Osteocyte (in vitro differentiated cells): ENCODE results near the gene ASCL2. TPM values are rescaled to one million over a fixed set of nuclear protein-coding genes. Genes with fewer than 3 reads are reported as not detected.

Source experiments
- DNase-seq: peaks from one replicate; pipeline ENCODE4 v3.0.0; 2021; ENCODE audit warnings: mixed read lengths; ENCODE audit not compliant: unreplicated experiment; ENCODE audit errors: extremely low spot score
- H3K27ac Mint-ChIP-seq: one replicate; pipeline ENCODE4 v1.8.0; 2021; ENCODE audit warnings: mild to moderate bottlenecking, mixed read lengths; ENCODE audit not compliant: unreplicated experiment
- H3K27me3 Mint-ChIP-seq: one replicate; pipeline ENCODE4 v1.8.0; 2021; ENCODE audit warnings: mixed read lengths; ENCODE audit not compliant: unreplicated experiment
- H3K36me3 Mint-ChIP-seq: one replicate; pipeline ENCODE4 v1.8.0; 2021; ENCODE audit warnings: mixed read lengths; ENCODE audit not compliant: unreplicated experiment
- H3K4me1 Mint-ChIP-seq: one replicate; pipeline ENCODE4 v1.8.0; 2021; ENCODE audit warnings: mixed read lengths; ENCODE audit not compliant: unreplicated experiment
- H3K4me3 Mint-ChIP-seq: one replicate; pipeline ENCODE4 v1.8.0; 2021; ENCODE audit warnings: mild to moderate bottlenecking, moderate library complexity, mixed read lengths; ENCODE audit not compliant: unreplicated experiment
- H3K9me3 Mint-ChIP-seq: one replicate; pipeline ENCODE4 v1.8.0; 2021; ENCODE audit warnings: mixed read lengths; ENCODE audit not compliant: unreplicated experiment
- total RNA-seq: library from RNA; stranded (reverse); gene quantifications from 2 replicates; pipeline ENCODE4 v1.2.1, GENCODE V29; 2021
- TF ChIP-seq, protein P1 (sequence below): fragments of 200-600 bp; sonication (generic); IDR thresholded peaks from 2 replicates; pipeline ENCODE4 v1.5.0; 2021; ENCODE audit warnings: antibody characterized with exemption, mild to moderate bottlenecking, moderate library complexity

The ASCL2 gene
- total RNA-seq, 1 donor from 2014 or later: not detected

DNA sequence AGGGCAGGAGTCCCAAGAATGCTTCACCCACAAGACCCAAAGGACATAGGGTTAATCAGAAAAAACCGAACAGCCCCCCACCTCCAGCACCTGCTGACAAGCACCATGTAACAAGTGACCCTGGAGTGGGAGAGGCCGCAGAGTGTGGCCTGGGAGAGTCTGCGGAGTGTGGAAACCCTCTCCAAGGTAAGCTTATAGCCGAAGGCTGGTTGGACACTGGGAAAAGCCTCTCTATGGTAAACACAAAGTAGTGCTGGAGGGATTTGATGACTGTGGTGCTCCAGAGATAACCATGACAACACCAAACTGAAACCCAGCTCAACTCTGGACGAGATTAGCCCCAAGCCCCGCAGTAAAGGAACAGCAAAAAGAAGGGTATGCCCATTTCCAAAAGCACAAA, 19.2 kb downstream of the ASCL2 start:
- DNase-seq: no peak
- Mint-ChIP-seq H3K27me3 (peaks cover 44% of the 10 kb centered on the region), H3K4me3 (no peak overlapping the region)

DNA sequence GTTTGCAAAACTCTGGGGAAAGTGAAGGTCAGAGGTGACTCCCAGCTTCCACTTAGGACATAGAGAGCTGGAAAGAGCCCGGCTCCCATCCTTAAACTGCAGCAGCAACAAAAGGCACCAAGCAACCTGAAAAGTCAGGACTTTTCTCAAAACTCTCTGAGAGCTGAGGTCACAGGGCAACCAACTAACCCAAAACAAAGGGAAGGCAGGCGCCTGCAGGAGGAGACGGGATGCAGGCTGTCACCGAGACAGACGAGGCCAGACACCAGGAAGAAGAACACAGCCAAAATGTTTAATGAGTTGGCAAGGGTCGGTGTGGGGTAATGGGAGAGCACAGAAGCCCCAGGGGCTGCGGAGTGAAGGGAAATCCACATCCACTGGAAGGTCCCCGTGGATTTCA, 19.9 kb downstream of the ASCL2 start:
- H3K27me3 Mint-ChIP-seq: peaks cover 50% of the 10 kb centered on the region
- DNase-seq: no peak
- no peaks in the 10 kb centered on the region for H3K9me3 Mint-ChIP-seq
- no peaks in the 10 kb centered on the region for H3K4me1 Mint-ChIP-seq
- H3K4me3 Mint-ChIP-seq: no peak overlapping the region
- H3K36me3 Mint-ChIP-seq: no peaks in the 10 kb centered on the region
- TF ChIP-seq, protein P1, sequence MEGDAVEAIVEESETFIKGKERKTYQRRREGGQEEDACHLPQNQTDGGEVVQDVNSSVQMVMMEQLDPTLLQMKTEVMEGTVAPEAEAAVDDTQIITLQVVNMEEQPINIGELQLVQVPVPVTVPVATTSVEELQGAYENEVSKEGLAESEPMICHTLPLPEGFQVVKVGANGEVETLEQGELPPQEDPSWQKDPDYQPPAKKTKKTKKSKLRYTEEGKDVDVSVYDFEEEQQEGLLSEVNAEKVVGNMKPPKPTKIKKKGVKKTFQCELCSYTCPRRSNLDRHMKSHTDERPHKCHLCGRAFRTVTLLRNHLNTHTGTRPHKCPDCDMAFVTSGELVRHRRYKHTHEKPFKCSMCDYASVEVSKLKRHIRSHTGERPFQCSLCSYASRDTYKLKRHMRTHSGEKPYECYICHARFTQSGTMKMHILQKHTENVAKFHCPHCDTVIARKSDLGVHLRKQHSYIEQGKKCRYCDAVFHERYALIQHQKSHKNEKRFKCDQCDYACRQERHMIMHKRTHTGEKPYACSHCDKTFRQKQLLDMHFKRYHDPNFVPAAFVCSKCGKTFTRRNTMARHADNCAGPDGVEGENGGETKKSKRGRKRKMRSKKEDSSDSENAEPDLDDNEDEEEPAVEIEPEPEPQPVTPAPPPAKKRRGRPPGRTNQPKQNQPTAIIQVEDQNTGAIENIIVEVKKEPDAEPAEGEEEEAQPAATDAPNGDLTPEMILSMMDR: no peak
- H3K27ac Mint-ChIP-seq: no peak overlapping the region

More for the DNA sequence above, 19.2 kb downstream of the ASCL2 start:
- TF ChIP-seq, protein P1: no peak
- Mint-ChIP-seq H3K9me3 (no peaks in the 10 kb centered on the region), H3K36me3 (no peaks in the 10 kb centered on the region), H3K27ac (no peak overlapping the region), H3K4me1 (no peaks in the 10 kb centered on the region)

DNA sequence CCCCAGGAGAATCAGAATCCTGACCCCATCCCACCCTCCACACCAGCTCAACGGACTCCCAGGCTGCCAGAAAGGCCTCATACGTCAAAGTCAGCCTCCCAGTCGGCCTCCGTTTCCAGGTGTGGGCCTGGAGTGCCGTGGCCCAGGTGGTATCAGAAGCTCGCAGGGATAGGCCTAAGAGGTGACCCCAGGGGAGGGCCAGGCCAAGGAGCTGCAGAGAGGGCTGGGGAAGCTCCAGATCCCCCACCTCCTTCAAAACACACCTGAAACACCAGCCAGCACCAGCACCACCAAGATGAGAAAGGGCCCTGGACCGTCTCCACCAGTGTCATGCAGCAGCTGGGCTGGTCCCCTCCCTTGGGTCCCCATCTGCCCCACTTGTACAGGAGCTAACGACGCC, 20.3 kb downstream of the ASCL2 start:
- Mint-ChIP-seq H3K27me3 (peaks cover 55% of the 10 kb centered on the region), H3K27ac (no peak overlapping the region), H3K4me1 (no peaks in the 10 kb centered on the region), H3K36me3 (no peaks in the 10 kb centered on the region), H3K4me3 (no peak overlapping the region), H3K9me3 (no peaks in the 10 kb centered on the region)
- no peak for DNase-seq
- TF ChIP-seq, protein P1: no peak

- Mint-ChIP-seq H3K27ac (no peak overlapping the region), H3K4me1 (no peaks in the 10 kb centered on the region), H3K4me3 (no peak overlapping the region), H3K36me3 (no peaks in the 10 kb centered on the region), H3K9me3 (no peaks in the 10 kb centered on the region), H3K27me3 (peaks cover 58% of the 10 kb centered on the region)
- TF ChIP-seq, protein P1: no peak
- DNase-seq: no peak
Observed at GRCh38 chr11:2249189-2249916, 21.0 kb downstream of the ASCL2 start.

GRCh38 chr11:2248762-2249161, 21.6 kb downstream of the ASCL2 start:
- no peaks in the 10 kb centered on the region for H3K9me3 Mint-ChIP-seq
- H3K36me3 Mint-ChIP-seq: no peaks in the 10 kb centered on the region
- no peak overlapping the region for H3K27ac Mint-ChIP-seq
- TF ChIP-seq, protein P1: no peak
- H3K27me3 Mint-ChIP-seq: peaks cover 60% of the 10 kb centered on the region
- no peak for DNase-seq
- H3K4me1 Mint-ChIP-seq: no peaks in the 10 kb centered on the region
- H3K4me3 Mint-ChIP-seq: no peak overlapping the region
